ENCODE data around the gene ANKS1B.
"Not testable (repeated sequence)": the region's sequence is repeated elsewhere in the genome, so short reads cannot be mapped to it uniquely, and the experiment has no call there.

The ANKS1B gene

DNA sequence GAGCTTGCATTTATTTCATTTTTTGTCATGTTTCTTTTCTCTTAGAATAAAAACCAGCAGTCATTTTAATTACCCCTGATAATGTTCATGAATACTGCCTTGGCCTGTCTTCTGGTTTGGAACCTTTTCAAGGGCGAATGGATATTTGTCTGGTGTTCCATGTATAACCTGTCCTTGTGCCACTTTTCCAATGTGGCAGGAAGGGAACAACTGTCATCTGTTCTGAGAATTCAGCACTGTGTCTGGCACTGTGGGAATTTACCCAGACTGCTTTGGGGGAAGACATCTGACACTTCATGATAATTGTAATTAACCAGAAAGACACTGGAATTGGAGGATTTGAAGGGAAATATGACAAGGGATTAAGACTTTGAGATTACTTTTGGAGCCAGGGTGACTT is 986.8 kb downstream of the ANKS1B start:
- no peak for DNase-seq
- in situ Hi-C loops (cut with MboI; ENCODE audit: low pct_unique_long_range_greater_than_20kb, low sequenced_read_pairs), result no loop called here

DNA sequence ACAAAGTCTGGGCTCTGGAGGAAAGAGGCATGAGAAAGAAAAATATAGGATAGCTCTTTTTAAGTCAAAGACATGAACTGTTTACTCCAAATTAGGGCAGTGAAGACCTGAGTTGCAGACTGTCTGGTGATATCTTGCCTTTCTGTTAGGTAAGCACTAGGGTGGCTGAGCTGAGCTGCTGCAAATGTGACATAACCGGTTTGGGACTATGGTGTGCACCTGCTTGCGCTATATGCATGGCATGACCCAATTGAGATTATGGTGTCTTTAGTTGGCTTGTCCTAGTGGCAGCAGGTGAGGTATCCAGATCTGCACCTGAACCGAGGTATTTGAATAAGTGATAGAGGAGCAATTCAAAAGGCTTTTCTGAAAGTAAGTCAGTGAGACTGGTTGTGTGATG is 994.1 kb downstream of the ANKS1B start:
- DNase-seq, result no peak
- in situ Hi-C loops (cut with MboI; ENCODE audit: low pct_unique_long_range_greater_than_20kb, low sequenced_read_pairs), result no loop called here

DNA sequence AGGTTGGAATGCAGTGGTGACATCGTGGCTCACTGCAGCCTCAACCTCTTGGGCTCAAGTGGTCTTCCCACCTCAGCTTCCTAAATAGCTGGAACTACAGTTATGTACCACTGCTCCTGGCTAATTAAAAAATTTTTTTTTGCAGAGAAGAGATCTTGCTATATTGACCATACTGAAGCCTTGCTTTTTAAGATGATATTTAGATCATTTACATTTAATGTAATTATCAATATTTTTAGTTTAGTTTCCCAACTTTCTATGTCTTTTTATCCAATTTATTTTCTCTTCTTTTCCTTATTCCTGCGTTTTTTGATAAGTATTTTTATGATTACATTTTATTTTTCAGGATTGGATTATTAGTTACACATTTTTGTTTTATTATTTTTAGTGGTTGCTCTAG is 999.6 kb downstream of the ANKS1B start:
- DNase-seq, result no peak
- in situ Hi-C loops (cut with MboI; ENCODE audit: low pct_unique_long_range_greater_than_20kb, low sequenced_read_pairs), result no loop called here

DNA sequence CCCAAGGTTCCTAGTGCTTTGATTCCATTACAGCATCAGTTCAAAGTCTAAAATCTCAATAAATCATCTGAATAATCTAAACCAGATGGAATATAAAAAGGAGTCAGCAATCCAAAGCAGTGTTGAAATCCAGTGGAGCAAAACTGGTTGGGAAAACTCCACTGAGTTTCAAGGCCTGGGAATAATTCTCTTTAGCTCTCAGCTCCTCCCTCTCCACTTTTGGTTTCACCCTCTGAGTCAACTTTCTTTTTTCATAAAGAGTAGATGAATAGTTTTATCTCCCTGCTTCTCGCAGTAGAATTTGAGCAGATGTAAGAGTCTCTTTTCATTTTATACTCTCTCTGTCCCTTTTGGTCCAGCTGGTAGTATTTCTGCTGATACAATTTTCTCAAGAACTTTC is 1001.1 kb downstream of the ANKS1B start:
- no peak for DNase-seq
- in situ Hi-C loops (cut with MboI; ENCODE audit: low pct_unique_long_range_greater_than_20kb, low sequenced_read_pairs), result no loop called here

DNA sequence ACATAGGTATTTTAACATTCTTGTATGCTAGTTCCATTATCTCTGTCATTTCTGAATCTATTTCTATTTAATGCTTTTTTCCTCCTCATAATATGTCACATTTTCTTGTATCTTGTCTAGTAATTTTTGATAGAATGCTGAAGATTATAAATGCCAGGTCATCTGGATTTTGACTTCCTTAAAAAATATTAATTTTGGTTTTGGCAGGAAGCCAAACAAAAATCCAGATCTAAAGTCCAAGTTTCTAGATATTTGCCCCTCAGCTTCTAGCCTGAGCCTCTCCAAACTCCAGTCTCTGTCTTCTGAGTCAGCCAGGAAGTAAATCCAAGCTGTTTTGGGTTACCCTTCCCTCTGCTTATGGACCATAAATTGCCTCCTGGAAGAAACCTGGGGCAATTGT is 1004.2 kb downstream of the ANKS1B start:
- in situ Hi-C loops (cut with MboI; ENCODE audit: low pct_unique_long_range_greater_than_20kb, low sequenced_read_pairs), result no loop called here
- no peak for DNase-seq

DNA sequence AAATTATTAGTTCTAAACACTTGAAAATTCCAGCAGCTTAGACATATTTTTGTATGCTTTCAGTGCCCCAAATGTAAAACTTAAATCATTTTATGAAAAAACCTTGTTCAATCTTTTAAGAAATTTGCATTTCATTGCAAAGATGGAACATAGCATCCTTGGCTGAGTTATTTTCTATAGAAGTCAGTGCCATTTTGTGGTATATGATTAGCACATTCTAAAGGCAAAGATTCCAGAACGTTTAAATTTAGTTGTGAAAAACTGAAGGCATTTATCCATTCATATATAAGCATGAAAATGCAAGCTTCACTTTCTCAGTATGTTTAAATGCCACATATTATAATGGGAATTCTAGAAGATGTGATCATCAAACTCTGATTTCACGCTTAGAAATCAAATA is 1007.5 kb downstream of the ANKS1B start:
- in situ Hi-C loops (cut with MboI; ENCODE audit: low pct_unique_long_range_greater_than_20kb, low sequenced_read_pairs), result no loop called here
- no peak for DNase-seq

DNA sequence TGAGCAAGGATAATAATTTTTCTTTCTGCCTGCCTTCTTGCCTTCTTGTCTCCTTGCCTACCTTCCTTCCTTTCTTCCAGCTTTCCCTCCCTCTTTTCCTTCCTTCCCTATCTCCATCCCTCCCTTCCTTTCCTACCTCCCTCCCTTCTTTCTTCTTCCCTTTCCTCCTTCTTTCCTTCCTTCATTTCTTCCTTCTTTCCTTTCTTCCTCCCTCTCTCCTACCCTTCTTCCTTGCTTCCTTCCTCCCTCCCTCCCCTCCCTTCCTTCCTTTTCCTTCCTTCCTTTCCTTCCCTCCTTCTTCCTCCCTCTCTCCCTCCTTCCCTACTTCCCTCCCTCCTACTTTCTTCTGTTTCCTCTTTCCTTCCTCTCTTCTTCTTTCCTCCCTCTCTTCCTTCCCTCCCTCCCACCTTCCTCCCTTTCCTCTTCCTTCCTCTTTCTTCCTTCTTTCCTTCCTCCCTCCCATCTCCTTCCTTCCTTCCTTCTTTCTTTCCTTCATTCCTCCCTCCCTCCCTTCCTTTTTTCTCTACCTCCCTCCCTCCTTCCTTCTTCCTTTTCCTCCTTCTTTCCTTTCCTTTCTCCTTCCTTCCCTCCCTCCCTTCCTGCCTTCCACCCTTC is 1009.9 kb downstream of the ANKS1B start:
- in situ Hi-C loops (cut with MboI; ENCODE audit: low pct_unique_long_range_greater_than_20kb, low sequenced_read_pairs), result no loop called here
- no peak for DNase-seq

DNA sequence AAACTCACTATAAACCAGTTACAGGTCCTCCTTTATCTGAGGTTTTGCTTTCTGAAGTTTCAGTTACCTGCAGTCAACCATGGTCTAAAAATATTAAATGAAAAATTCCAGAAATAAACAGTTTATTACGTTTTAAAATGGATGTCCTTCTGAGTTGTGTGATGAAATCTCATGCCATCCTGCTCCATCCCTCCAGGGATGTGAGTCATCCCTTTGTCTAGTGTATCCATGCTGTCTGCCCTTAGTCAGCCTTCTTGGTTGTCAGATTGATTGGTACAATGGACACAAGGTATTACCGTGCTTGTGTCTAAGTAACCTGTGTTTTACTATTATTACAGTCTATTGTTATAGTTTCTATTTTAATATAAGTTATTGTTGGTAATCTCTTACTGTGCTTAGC is 1011.3 kb downstream of the ANKS1B start:
- in situ Hi-C loops (cut with MboI; ENCODE audit: low pct_unique_long_range_greater_than_20kb, low sequenced_read_pairs), result no loop called here
- no peak for DNase-seq

DNA sequence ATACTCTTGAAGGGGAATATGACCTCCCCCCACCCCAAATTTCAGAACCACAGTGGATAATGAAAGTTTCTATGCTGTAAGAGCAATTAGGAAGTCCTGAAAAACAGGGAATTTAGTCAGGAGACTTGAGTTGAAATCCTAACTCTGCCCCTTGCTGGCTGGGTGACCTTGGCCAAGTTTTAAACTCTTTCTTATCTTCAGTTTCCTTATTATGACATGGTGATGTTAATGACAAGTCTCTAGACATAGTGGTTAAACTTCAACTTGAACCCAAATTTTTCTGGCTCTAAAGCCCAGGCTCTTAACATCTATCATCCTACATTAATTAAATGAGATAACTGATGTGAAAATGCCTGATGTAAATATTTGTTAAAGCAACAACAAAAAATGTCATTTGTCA is 1013.8 kb downstream of the ANKS1B start:
- in situ Hi-C loops (cut with MboI; ENCODE audit: low pct_unique_long_range_greater_than_20kb, low sequenced_read_pairs), result no loop called here
- no peak for DNase-seq

DNA sequence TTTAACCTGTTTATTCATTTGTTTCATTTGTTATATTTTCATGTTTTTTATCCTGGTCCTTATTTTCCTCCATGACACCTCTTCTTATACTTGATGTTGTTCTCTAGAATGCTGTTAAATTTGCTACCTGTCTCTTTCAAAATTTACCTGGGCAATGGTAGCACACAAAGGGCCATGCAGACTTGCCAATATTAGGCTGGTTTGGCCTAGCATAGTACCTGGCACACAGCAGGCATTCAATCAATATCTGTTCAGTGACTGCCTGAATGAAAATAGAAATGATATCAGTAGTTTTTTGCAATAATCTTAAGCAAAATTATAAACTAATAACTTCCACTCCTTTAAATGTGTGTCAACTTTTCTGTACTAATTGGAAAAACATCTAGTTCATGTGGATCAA is 1014.5 kb downstream of the ANKS1B start:
- no peak for DNase-seq
- in situ Hi-C loops (cut with MboI; ENCODE audit: low pct_unique_long_range_greater_than_20kb, low sequenced_read_pairs), result no loop called here

DNA sequence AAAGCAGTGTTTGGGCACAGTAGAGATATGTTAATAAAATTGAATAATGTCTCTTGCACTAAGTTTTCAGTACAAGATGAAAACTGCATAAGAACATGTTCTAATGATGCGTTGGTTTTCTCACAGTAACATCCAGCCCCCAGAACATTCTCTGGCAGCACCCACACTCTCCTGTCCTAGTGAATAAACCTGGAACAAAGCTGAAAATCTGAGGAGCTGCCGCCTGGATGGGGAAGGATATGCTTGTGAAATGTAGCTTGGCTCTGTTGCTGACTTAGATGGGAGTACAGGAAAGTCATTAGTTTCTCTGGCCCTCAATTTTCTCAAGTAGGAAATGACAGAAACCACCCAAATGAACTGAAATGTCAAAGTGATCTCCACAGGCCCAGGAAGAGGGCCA is 1015.8 kb downstream of the ANKS1B start:
- in situ Hi-C loops (cut with MboI; ENCODE audit: low pct_unique_long_range_greater_than_20kb, low sequenced_read_pairs), result no loop called here
- no peak for DNase-seq

DNA sequence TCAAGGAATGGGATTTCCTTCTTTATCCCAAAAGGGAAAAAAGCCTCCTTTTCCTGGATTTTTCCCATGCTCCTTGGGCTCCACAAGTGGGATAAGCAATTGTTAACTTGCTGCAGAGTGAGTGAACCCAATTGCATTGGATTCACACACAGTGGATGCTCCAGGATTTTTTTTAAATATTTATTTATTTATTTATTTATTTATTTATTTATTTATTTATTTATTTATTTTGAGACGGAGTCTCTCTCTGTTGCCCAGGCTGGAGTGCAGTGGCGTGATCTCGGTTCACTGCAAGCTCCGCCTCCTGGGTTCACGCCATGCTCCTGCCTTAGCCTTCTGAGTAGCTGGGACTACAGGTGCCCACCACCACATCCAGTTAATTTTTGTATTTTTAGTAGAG is 1027.6 kb downstream of the ANKS1B start:
- in situ Hi-C loops (cut with MboI; ENCODE audit: low pct_unique_long_range_greater_than_20kb, low sequenced_read_pairs); DNase-seq: not testable (repeated sequence)

DNA sequence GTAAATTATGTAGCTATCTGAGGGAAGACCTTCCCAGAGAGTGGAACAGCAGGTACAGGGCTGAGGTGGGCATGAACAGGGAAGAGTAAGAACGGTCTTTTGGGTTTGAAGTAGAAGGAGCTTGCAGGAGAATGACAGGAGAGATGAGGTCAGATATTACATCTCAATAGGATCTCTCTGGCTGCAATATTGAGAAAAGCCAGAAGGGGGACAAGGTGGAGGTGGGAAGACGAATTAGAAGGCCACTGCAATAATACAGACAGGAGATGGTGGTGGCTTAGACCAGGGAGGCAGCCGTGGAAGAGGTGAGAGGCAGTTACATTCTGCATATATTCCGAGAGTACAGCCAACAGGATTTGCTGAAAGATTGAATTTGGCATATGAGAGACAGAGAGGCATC is 1029.5 kb downstream of the ANKS1B start:
- in situ Hi-C loops (cut with MboI; ENCODE audit: low pct_unique_long_range_greater_than_20kb, low sequenced_read_pairs), result no loop called here
- DNase-seq, result peak; percentile 31

DNA sequence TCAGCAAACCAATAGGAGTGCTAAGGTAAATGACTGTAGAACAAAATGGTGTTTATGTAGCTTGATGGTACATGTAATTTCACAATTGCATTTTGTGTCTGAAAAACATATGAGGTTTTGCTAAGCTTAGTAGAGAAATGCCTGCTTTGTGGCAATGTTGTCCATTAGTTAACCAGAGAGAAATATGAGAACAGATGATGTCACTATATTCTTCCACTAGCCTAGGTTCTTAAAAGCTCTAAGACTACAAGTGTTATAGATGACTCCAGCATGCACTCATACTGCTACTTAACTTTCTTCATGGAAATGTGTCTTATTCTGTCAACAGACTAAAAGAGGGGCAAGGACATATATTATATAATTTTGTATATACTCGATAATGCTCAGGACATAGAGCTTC is 1030.2 kb downstream of the ANKS1B start:
- no peak for DNase-seq
- in situ Hi-C loops (cut with MboI; ENCODE audit: low pct_unique_long_range_greater_than_20kb, low sequenced_read_pairs), result no loop called here

DNA sequence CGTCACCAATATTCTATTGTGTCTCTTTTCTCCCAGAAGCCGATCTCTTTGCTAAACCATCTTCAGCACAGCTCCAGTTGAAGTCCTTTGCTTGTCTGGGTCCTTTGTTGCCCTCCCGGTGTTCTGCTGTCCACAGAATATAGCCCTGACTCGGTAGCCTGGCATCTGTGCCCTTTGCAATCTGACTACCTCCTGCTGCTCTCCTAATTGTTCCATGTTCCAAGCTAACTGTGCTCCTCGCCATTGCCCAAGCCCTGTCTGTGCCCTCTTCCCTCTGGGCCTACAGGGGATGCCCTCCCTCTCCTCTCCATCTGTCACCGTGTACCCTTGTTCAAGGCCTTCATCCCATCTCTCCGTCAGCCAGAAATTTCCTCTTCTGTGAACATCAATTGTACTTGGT is 1033.3 kb downstream of the ANKS1B start:
- in situ Hi-C loops (cut with MboI; ENCODE audit: low pct_unique_long_range_greater_than_20kb, low sequenced_read_pairs), result no loop called here
- no peak for DNase-seq

DNA sequence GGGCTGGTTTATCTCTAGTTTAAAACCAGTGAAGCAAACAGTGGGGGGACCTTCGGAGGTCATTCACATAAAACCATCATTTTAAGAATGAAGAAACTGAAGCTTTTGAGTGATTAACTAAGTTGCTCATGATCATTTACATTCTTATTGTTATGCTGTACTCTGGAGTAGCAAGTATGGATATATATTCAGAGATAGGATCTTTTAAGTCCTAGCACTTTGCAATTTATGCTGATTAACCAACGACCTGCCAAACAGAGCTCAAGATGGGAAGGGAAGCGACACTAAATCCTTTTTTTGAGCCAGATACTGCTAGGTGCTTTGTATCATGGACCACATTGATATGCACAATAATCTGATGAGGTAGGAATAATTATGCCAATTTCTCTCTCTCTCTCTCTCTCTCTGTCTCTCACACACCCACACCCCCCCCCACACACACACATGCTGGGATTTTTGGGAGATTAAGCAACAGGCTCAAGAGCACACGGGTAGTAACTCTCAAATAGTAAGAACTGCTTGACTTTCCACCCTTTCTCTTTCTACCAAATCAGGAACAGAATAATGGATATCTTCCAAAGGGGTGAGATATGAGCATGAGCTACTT is 1036.3 kb downstream of the ANKS1B start:
- no peak for DNase-seq
- in situ Hi-C loops (cut with MboI; ENCODE audit: low pct_unique_long_range_greater_than_20kb, low sequenced_read_pairs), result no loop called here

DNA sequence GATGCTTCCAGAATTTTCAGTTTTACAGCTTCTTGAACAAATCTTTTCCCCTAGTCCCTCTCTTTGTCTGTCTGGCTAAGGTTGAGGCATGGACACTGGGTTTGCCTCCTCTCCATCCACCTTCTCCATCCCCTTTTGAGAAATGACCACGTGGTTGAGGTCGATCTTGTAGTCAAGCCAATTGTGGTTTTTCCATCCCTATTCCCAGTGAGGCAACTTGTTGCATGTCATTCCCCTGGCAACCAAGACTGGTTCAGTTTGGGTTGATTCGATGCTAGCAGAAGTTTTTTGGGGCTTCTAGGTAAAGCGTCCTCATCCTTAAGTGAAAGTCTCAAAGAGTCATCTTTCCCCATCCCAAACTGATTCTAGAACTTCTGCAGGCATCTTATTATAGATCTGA is 1038.9 kb downstream of the ANKS1B start:
- in situ Hi-C loops (cut with MboI; ENCODE audit: low pct_unique_long_range_greater_than_20kb, low sequenced_read_pairs), result no loop called here
- DNase-seq, result no peak

DNA sequence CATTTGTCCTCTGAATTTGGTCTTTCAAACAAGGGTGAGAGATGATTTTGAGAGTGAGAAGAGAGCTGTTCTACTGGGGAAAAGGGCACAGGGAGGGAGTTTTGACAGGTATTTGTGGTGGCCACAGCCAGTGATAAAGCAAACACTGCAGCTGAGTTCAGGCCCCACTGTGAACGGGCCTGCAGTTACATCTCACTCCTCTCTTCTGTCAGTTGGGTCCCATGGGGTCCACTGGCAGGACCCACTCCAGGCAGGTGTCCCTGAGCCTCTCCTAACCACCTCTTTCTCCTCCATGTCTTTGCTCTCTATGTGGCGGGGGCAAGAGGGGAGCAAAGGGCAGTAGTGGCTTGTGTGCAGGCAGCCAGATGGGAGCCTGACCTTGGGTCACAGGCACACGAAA is 1044.8 kb downstream of the ANKS1B start:
- in situ Hi-C loops (cut with MboI; ENCODE audit: low pct_unique_long_range_greater_than_20kb, low sequenced_read_pairs), result no loop called here
- DNase-seq, result no peak

DNA sequence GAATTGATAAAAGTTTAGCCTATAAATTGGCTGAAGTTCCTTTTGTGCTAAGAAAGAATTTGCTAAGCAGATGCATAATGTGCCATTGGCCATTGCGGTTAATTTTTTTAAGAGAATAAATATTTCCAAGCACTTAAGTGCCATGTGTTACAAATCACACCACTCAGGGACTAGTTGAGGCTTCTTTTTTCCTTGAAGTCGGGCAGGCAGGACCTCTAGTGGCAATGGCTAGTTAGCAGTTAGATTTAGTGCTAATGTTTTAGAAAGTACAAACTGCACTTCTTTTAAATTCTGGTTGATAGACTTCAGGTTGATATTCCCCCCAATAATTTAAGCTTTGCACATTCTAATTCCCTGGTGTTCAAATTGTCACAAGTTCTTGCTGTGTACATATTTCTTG is 1045.4 kb downstream of the ANKS1B start:
- in situ Hi-C loops (cut with MboI; ENCODE audit: low pct_unique_long_range_greater_than_20kb, low sequenced_read_pairs), result no loop called here
- DNase-seq, result peak; percentile 3

DNA sequence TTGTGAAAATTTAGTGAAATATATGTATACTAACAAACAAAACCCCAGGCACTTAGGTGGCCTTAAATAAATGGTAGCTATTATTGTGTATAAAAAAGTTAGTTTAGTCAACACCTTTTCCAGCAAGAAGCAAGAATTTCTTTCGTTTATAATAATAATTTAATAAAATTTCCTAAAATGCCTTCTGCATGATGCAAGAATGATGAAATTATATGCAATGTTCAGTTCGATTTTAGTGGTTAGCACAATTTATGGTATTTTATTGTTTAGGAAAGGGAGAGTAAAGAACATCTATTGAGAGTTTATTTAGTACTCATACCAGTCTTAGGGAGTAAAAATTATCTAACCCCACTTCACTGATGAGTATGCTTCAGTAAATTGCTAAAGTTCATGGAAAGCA is 1048.9 kb downstream of the ANKS1B start:
- in situ Hi-C loops (cut with MboI; ENCODE audit: low pct_unique_long_range_greater_than_20kb, low sequenced_read_pairs), result no loop called here
- no peak for DNase-seq

DNA sequence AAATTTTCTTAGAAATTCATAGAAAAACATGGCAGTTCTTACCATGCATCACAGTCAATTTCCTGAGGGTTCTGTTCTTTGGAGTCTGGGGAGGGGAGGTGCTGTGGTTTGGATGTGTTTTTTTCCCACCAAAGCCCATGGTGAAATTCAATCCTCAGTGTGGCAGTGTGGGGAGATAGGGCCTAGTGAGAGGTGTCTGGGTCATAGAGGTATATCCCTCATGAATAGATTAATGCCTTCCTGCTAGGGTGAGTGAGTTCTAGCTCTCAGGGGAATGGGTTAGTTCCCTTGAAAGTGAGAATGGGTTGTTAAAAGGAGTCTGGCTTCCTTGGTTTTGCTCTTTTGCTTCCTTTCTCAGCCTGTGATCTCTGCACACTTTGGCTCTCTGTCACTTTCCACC is 1061.9 kb downstream of the ANKS1B start:
- in situ Hi-C loops (cut with MboI; ENCODE audit: low pct_unique_long_range_greater_than_20kb, low sequenced_read_pairs), result no loop called here
- no peak for DNase-seq

Data from KBM-7 (cell line).